Left colon (tissue), 2 donors: Measurements from ENCODE around the gene FOXP4. TPM values are rescaled to one million over a fixed set of nuclear protein-coding genes. Genes with fewer than 3 reads are reported as not detected.

Experiments
- ATAC-seq: fragments of 200-7000 bp; cut with Tn5 transposase; one replicate; pipeline ENCODE4 v1.9.1; 2020; ENCODE audit warnings: mild to moderate bottlenecking, moderate library complexity
- DNase-seq, 2 donors: peaks; one replicate each; pipeline ENCODE4 v3.0.0-alpha.2; 2020
- intact Hi-C, 2 donors: fragments of 100-400 bp; cut with DNase I in 1 of 2; cut with micrococcal nuclease in 1 of 2; formaldehyde crosslinking; loops; one replicate each; pipeline versions ENCODE4 v1.11.2 to v1.14.0; 2022; cut with DNase I, micrococcal nuclease
- total RNA-seq, 2 donors: library from RNA; stranded (reverse); fragmentation: NEBNext Ultra II Directional; extraction: Animal tissue kit (Norgen Biotek cat#: 25700); gene quantifications; one replicate each; pipeline ENCODE4 v1.2.1, GENCODE V29; 2021
- donor health status: DM: no; HTN: no; CAD: no.
- donor health status: DM: yes; HTN: yes; CAD: no.

Gene FOXP4
- total RNA-seq, 2 donors from 2014 or later = 38.6 to 39.4 TPM

DNA sequence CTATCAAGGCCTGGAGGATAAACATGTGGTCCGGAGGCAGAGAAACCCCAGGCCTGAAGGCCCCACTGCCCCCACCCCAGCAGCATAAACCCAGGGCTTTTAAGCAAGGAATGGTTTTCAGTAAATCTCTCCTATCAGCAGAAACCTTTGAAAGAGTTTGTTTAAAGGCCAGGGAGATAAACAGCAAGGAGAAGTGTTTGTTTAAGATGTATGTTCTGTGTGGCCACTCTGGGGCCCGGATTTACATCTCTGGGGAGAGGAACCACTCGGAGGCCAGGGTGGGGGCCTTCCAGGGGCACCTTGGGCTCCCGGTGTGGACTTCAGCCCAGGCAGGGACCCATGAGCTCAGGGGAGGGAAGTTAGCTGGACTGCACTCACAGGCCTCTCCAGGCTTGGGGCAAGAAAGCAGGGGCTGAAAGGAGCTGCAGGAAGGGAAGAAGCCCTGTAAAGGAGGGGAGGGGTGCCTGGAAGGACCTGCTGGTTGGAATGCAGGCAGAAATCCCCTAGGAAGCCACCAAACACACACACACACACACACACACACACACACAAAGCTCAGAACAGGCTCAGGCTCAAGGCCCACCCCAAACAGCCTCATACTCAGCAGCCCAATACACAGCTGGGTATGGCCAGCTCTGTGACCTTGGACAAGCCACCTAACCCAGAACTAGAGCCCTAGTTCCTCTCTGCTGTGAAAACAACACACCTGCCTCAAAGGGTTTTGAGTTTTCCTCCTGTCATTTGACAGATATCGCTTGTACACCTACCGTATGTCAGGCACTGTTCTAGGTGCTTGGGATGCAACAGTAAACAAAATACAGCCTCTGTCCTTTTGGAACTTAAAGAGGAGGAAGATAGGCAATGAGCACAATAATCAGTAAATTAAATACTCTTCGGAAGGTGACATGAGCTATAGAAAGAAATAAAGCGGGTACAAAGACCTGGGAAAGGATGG, 26.2 kb upstream of the FOXP4 start:
- DNase-seq = peak; percentile 66 to 74
- ATAC-seq = peak; percentile 70
- intact Hi-C loops = no loop called here

DNA sequence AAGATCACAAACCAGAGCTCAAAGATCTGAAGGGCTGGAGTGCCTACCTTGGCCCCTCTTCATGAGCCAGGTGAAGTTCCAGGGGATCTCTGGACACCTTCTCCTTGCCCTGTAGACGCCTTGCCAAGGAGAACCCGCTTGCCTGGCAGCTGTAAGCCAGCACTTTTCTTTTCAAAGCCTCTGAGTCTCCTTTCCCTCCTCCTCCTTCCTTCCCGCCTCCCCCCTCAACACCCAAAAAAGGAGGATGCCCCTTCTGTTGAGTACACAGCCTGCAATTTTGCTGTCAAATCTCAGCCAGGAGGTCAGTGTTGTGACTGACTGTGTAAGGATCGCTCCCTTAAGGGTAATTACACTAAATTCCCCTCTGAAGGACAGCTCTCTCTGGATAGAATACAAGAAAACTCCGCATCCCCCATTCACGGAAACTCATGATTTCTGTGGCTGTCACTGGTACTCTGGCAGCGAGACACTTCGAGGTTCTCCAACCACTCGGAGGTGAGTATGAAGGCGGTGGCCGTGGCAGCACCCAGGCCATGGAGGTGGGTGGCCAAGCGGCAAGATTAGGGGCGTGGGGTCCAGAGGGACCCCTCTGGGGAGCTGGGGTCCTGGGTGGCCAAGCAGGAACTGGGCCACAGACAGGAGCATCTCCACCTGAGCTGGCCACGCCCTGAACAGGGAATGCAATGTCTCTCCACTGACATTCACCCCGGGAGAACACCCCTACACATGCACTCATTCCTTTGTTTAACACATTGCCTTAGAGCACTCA, 23.2 kb upstream of the FOXP4 start:
- intact Hi-C loops = no loop called here

DNA sequence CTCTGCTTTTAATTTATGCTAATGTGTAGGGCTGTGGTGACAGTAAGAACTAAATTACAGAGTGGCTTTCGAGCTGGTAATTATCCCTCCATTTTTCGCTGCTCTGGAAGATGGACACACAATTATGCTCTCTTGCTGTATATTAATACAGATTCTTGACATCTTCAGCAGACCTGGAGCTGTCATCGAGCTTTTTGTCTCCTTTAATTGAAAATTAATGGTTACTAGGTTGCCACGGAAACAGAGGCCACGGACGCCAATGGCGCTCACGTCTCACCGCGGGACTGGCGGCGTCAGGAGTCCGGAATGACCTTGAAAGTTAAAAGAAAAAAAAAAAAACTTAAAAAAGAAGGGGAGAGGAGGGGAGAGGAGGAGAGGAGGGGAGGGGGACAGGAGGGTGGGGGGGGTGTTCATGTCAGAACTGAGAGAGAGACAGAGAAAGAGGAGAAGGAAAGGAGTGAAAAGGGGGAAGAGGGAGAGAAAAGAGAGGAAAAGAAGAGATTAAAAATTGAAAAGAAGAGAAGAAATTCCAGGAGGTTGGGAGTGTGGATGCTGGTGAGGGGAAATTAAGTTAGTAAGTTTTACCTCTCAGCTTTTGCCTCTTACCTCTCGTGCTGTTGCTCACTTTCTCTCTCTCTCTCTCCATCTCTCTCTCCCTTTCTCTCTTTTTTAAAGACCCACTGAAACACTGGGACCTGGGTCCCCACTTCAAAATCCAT, 22.1 kb upstream of the FOXP4 start:
- no peak for DNase-seq
- intact Hi-C loops = no loop called here

More for the DNA sequence above, 23.2 kb upstream of the FOXP4 start:
- ATAC-seq (no peak), DNase-seq (no peak)

DNA sequence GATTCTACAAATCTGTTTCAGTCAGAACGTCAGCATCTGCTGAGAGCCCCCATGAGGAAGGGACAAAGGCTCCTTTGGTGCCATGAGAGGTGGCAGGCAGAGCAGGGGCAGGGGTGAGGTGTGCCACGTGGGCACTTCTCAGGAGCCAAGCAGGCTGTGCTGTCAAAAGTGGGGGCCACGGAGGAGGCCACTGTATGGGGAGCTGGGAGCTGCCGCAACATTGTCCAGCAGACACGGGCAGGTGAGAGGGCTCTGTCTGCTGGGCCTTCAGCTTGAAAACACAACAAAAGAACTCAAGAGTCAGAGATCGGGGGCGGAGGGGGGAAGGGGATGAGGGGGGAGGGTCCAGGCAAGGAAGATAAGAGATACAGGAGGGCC, 21.6 kb upstream of the FOXP4 start:
- intact Hi-C loops = no loop called here
- no peak for DNase-seq
- ATAC-seq = no peak

More for the DNA sequence above, 22.1 kb upstream of the FOXP4 start:
- no peak for ATAC-seq

DNA sequence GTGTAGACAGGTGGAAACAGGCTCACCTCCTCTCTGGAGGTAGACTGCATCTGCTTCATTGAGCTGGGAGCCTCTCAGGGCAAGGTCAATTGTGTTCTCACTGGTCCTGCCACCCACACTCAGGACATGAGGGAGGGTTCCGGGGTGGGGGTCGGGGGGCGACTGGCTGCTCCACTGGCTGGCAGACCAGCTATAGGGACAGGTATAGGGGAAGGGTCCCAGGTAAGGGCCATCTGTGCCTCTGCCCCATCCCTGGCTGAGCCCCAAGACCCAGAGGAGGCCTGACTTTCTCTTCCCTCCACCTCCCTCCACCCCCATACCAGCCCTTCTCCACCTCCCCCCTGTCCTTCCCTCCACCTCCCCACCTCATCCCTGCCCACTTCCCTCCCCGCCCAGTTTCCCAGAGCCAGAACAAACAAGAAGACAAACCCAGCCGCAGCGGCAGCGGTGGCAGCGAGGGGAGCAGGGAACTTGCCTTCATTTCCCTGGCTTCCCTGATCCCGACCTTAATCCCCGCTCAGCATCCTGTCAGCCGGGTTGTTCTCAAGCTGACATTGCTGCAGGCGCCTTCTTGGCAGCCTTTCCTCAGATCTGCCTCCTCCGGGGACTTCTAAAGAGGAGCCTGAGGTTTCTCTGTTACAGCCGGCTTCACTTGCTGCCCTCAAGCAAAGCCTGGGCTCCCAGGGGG, 18.3 kb upstream of the FOXP4 start:
- intact Hi-C loops = no loop called here
- ATAC-seq = peak; percentile 88
- DNase-seq = peak in 1 of 2 donors; percentile 60

DNA sequence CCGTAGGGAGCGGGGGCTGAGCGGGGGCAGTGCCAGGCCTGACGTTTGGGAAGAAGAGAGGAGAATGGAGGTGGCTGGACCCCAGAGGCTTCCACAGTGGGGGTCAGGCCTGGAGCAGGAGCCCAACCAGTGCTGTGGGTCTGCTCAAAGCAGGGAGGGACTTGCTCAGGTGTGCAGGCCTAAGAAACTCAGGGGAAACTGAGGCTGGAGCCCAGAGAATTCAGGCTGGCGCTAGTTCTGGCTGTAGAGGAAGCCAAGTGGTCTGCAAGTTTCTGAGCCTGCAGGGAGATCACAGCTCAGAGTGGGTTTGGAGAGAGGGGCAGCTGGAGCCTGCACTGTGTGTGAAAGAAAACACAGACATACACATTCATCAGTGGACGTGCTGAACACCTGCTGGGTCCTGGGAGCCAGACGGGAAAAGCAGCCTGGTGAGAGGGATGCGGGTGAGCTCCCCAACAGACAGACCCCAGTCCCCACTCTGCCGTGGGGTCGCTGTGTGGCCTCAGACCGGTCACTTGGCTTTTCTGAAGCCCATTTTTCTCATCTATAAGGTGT, 17.7 kb upstream of the FOXP4 start:
- intact Hi-C loops = no loop called here
- ATAC-seq (no peak), DNase-seq (no peak)

DNA sequence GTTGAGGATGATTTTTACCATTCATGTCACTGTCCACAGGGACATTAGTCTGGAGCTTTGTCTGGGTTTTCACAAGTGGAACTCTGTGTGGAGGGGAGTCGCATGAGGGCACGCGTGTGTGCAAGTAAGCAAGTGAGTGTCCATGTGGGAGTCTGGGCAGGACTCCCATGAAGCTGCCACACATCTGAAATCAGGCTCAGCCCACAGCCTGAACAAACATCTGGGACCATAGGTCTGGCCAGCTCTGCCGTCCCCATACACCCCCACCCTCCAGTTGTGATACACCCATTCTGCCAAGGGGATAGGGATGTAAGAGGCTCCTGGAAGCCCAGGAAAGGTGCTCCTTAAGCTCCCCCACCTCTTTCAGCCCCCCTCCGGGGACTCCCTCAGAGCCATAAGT, 17.1 kb upstream of the FOXP4 start:
- DNase-seq (no peak), ATAC-seq (no peak)
- intact Hi-C loops = no loop called here

DNA sequence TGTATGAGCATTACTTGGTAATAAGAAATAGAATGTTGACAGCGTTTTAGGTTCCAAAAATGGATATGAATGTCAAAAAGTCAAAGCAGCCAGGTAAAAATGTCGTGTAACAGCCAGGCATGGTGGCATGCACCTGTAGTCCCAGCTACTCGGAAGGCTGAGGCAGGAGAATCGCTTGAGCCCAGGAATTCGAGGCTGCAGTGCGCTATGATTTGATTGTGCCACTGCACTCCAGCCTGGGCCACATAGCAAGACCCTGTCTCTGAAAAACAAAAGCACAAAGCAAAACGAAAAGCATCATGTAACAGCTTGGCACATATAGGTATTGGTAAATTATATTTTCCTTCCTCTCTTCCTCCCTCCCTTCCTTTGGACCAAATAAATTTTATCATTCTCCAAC, 16.2 kb upstream of the FOXP4 start:
- ATAC-seq = no peak

DNA sequence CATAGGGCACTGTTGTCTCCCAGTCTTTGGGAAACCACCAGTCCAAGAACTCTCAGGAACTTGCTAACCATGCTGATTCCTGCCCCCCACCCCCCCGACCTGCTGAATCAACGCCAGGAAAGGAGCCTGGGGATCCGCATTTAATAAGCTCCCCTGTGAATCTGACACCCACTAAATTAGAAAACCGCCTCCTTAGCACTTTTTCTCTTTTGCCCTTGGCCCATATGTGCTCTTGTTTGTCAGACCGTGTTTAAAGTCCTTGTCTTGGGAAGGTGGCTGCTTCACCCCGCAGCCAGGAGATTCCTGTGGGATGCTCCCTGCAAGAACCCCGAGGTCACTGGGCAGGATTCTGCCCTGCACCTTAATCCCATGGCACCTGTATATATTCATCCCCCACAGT, 15.7 kb upstream of the FOXP4 start:
- intact Hi-C loops = no loop called here
- DNase-seq = no peak
- ATAC-seq = no peak

More for the DNA sequence above, 16.2 kb upstream of the FOXP4 start:
- DNase-seq = no peak
- intact Hi-C loops = no loop called here

DNA sequence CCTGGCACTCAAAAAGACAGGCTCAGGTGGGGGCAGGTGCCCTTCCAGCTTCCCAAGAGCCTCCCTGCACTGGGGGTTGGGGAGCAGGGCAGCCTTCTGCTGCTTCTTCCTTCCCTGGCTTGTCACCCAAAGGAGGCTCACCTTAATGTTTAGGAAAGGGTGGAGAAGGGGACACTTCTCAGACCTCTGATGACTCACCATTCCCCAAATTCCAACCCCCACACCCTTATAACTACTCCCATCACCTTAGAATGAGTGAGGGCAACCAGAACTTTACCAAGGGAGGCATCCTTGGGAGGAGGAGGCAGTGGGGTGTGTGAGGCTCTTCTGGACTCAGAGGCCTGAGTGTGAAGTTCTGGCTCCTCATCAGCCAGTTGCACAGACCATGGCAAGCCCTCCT, 15.2 kb upstream of the FOXP4 start:
- intact Hi-C loops = no loop called here
- ATAC-seq = no peak
- DNase-seq = no peak

DNA sequence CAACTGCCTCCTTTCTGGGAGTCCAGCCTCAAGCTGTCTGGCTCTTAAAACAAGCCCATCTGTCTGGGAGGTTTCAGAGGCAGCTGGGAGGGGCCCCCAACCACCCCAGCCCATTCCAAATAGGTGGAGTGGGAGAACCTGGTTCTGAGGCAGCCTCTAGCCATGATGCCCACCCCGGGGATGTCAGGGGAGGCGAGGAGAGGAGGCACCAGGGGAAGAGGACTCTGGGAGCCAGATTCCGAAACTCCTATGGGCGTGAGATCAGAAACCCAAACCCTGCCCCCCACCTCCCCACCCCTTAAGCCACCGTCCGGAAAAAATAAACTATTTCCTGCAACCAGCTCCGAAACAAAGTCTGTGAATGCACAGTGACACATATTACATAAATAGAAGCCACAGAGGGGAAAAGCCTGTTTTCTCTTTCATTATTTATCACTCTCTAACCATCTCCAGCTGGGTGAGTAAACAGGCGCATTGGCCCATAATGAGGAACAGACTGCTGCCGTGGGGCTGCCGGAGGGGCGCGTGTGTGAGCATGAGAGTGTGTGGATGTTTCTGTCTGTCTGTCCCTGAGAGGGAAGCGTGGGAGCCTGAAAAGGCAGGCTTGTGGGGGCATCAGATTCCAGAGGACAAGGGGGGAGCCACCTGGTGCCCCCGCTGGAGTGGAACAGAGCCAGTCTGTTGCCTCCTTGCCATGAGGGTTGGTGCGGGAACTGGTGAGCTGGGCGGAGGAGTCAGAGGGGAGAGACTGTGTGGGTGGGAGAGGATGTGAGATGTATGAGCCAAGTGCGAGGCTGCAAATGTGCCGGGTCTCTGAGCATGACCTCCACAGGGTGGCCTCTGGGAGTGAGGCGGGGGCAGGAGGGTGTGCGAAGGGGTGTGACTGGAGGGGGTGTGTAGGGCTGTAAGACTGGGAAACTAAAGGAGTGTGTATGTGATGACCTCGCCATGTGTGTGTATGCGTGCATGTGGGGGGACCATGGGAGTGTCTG, 14.3 kb upstream of the FOXP4 start:
- no peak for DNase-seq
- intact Hi-C loops = no loop called here

DNA sequence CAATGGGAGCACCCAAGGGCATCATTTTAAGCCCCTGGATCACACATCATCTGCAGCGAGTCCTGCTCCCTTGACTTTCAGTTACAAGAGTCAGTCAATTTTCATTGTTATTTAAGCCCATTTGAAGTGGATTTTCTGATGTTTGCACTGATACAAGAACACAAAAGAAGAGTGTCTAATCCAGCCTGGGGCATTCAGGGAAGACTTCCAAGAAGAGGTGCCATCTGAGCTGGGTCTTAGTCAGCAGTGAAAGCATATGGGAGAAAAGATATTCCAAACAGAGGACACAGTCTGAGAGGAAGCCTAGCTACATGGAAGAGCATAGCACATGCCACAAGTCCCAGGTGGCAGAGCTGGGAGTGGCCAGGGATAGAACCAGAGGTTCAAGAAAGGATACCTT, 10.4 kb upstream of the FOXP4 start:
- intact Hi-C loops = no loop called here
- ATAC-seq = no peak
- no peak for DNase-seq

More for the DNA sequence above, 14.3 kb upstream of the FOXP4 start:
- no peak for ATAC-seq

DNA sequence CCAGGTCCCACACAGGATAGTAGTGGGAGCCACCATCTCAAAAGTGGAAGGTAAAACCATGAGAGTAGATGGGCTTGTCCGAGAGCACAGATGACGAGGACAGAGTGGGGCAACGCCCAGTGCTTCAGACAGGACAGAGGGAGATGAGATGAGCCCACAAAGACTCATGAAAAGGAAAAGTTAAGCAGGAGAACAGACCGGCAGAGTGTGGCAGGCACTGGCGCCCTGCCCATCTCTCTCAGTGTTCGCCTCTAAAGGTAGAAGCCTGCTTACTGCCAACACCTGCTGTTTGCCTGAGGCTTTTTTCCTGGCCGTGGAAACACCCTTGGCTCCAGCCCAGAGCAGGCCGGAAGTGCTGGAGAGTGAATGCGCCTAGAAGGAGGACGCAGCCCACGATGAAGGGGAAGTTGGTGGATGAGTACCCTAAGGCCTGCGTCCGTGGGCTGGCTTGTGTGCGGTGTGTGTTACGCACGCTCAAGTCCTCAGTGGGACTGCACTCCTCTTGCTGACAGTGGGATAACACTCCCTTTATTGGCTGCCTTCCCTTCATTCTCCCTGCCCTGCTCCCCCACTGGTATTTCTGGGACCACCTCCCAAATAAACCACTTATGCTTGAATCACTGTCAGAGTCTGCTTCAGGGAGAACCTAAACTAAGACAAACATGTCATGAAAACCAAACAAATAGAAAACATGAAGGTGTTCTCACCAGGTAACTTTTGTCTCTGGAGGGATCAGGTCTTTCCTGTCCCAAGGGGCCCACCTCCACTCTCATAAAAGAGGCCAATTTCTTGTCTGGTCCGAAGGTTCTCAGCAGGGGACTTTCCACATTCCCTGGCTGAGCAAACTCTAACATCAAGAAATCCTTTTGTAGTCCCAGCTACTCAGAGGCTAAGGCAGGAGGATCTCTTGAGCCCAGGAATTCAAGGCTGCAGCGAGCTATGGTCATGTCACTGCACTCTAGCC, 9.1 kb upstream of the FOXP4 start:
- intact Hi-C loops = no loop called here
- DNase-seq (peak; percentile 83 to 85), ATAC-seq (peak; percentile 97)

DNA sequence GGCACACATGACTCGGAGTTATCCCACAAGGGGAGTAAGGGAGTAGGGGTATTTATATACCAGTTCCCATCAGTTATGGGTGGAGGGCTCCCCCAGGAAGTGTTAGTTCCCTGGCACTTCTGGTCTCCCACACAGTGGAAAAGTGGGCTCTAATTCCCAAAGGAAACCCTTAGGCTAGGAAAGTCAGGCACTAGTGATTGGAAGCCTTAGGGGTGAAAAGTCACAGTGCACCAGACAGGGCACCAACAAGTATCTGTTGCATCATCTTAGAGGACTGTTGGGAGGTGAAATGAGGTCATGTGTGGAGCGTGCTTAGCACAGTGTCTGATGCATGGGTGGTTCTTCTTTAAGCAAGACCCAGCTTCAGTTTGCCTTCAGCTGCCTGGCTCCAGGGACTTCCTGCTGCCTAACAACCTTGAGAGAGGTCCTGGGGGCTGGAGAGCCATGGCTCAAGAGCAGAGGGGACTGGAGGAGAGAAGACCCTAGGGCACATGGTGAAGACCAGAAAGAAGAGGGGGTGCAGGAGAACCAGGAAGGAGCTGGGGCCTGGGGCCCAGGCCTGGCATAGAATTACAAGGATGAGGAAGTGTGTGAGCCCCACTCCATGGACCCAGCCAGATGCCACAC, 7.5 kb upstream of the FOXP4 start:
- DNase-seq = no peak
- ATAC-seq = no peak
- intact Hi-C loops = no loop called here

DNA sequence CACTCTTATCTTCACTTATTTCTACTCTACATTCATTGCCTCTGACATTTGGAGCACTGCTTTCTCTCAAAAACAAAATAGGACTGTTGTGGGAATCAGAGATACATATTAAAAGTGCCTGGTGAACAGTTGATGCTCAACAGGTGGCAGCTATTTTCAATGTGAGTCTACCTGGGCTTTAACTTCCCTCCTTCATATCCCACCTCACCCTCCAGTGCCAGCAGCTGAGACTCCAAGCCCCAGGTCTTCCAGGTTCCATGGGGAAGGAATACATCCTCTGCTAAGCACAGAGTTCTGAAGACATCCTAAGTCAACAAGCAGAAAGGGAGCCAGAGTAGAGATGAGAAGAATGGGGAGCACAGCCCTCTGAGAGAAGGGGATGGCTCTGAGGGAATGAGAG, 7.0 kb upstream of the FOXP4 start:
- no peak for ATAC-seq
- intact Hi-C loops = no loop called here
- no peak for DNase-seq

DNA sequence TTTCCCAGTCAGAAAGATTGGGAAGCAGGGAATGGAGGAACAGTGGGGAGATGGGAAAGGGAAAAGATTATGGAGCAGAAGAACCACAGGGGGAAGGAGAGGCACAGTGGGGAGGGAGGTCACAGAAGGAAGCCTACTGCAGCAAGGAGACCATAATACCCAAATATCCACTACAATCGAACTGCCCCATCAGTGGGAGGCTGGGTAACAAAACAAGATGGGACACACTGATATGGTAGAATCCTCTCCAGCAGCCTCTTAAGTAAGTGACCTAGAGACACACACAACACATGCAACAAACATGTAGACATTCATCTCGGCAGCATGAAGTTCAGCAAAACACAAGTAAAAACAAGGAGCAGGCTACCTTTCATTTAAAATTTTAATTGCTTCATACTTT, 4.8 kb upstream of the FOXP4 start:
- ATAC-seq = no peak
- no peak for DNase-seq
- intact Hi-C loops = no loop called here
